Peyer's patch (tissue), 4 donors: ENCODE data around the gene TMEM145.

Experiments
- POLR2A ChIP-seq, 2 donors: fragments of 450-650 bp; IDR thresholded peaks; one replicate each; pipeline ENCODE4 v1.5.1; 2017; ENCODE audit warnings: antibody characterized with exemption in 2 of 2, mild to moderate bottlenecking in 2 of 2, moderate library complexity in 2 of 2
- TF ChIP-seq, protein P1 (sequence below), 6 experiments: fragments of 450-650 bp in 4 of 6; fragments of 200-600 bp in 2 of 6; sonication (generic) in 1 of 6; IDR thresholded peaks; one replicate each; pipeline ENCODE4 v1.5.1; 2017 to 2019; ENCODE audit warnings: antibody characterized with exemption in 6 of 6, mild to moderate bottlenecking in 3 of 6, moderate library complexity in 1 of 6

DNA sequence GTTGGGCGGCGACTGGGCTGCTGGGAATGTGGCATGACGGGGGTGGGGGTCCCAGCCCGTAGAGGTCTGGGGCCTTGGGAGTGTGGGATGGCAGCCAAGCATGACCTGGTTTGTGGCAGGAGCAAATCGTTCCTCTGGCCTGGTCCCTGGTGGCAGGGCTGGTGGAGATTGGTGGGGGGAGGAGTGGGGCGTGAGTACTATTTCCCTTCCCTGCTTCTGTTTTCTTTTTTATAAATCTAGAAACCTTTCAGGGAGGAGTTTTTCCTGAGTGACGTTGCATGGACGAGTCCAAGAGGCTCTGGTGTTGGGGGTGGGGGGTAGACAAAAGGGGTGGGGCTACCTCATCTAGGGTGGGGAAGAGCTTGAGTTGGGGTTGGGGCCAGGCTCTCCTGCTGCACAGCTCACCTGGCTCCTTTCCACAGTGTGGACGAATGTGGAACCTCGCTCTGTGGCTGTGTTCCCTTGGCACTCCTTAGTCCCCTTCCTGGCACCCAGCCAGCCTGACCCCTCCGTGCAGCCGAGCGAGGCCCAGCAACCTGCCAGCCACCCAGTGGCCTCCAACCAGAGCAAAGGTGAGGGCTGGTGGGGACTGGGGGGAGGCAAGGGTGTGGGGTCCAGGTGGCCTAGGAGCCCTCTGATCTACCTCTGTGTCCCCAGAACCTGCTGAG lies 26.6 kb upstream of the TMEM145 start:
- TF ChIP-seq, protein P1, sequence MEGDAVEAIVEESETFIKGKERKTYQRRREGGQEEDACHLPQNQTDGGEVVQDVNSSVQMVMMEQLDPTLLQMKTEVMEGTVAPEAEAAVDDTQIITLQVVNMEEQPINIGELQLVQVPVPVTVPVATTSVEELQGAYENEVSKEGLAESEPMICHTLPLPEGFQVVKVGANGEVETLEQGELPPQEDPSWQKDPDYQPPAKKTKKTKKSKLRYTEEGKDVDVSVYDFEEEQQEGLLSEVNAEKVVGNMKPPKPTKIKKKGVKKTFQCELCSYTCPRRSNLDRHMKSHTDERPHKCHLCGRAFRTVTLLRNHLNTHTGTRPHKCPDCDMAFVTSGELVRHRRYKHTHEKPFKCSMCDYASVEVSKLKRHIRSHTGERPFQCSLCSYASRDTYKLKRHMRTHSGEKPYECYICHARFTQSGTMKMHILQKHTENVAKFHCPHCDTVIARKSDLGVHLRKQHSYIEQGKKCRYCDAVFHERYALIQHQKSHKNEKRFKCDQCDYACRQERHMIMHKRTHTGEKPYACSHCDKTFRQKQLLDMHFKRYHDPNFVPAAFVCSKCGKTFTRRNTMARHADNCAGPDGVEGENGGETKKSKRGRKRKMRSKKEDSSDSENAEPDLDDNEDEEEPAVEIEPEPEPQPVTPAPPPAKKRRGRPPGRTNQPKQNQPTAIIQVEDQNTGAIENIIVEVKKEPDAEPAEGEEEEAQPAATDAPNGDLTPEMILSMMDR (IDR thresholded peaks at IDR 0.05): no peak
- TF ChIP-seq POLR2A (IDR thresholded peaks at IDR 0.05): no peak
